NT2/D1 (cell line): ENCODE data around the gene NPIPA5.
"Not testable (repeated sequence)": the region's sequence is repeated elsewhere in the genome, so short reads cannot be mapped to it uniquely, and the experiment has no call there.

Experiments used
- SUZ12 ChIP-seq: IDR thresholded peaks from 2 replicates; pipeline ENCODE4 v1.6.1; 2011; ENCODE audit not compliant: insufficient read length, insufficient read depth; ENCODE audit errors: extremely low read depth
- YY1 ChIP-seq: IDR thresholded peaks from 2 replicates; pipeline ENCODE4 v1.6.1; 2011; ENCODE audit not compliant: insufficient read length, insufficient read depth
- ZNF274 ChIP-seq: IDR thresholded peaks from 2 replicates; pipeline ENCODE4 v1.6.1; 2011; ENCODE audit warnings: mild to moderate bottlenecking, low read depth, low read length

- not testable (repeated sequence) for TF ChIP-seq SUZ12, ZNF274, YY1
Measured at GRCh38 chr16:15351745-15352144, 26.3 kb downstream of the NPIPA5 start.
